Psoas muscle (tissue), 8 donors: ENCODE results near the gene NYNRIN. TPM values are rescaled to one million over a fixed set of nuclear protein-coding genes. Genes with fewer than 3 reads are reported as not detected.

Experiments
- ATAC-seq, 4 donors: fragments of 200-7000 bp; cut with Tn5 transposase; one replicate each; pipeline ENCODE4 v1.9.1; 2020; ENCODE audit warnings: moderate library complexity in 3 of 4, mild to moderate bottlenecking in 2 of 4
- DNase-seq, 2 donors: peaks; one replicate each; pipeline ENCODE4 v3.0.0-alpha.2; 2020
- H3K27ac ChIP-seq: fragments of 200-600 bp; one replicate; pipeline ENCODE4 v1.8.0; 2022
- H3K27me3 ChIP-seq, 3 donors: fragments of 200-600 bp in 1 of 3; one replicate each; pipeline versions ENCODE4 v1.6.1 to v1.8.0; 2013 to 2022; ENCODE audit warnings: low read length in 2 of 3, mild to moderate bottlenecking in 2 of 3, moderate library complexity in 1 of 3; ENCODE audit not compliant: insufficient read depth in 3 of 3
- H3K36me3 ChIP-seq, 2 donors: fragments of 200-600 bp in 1 of 2; one replicate each; pipeline versions ENCODE4 v1.6.1 to v1.8.0; 2013 to 2022; ENCODE audit warnings: low read depth in 1 of 2, mild to moderate bottlenecking in 1 of 2, moderate library complexity in 1 of 2; ENCODE audit not compliant: insufficient read depth in 1 of 2
- H3K4me1 ChIP-seq: fragments of 200-600 bp; one replicate; pipeline ENCODE4 v1.8.0; 2022
- H3K4me3 ChIP-seq: fragments of 200-600 bp; one replicate; pipeline ENCODE4 v1.8.0; 2022; ENCODE audit warnings: mild to moderate bottlenecking
- H3K9me3 ChIP-seq: fragments of 200-600 bp; one replicate; pipeline ENCODE4 v1.8.0; 2022
- WGBS, 3 donors: extraction: QIAGEN DNeasy Blood & Tissue Kit; methylation state at CpG; one replicate each; pipeline versions ENCODE4 v1.1.6 to v1.1.7; 2013; 5-methylcytosine and 5-hydroxymethylcytosine counted together
- intact Hi-C, 2 donors: fragments of 100-400 bp; cut with DNase I; formaldehyde crosslinking; loops; one replicate each; pipeline versions ENCODE4 v1.11.0 to v1.14.2; 2022
- polyA plus RNA-seq, 3 donors: library from polyadenylated mRNA; stranded (reverse); fragments of 200-250 nt; gene quantifications; one replicate each; pipeline ENCODE4 v1.2.3, GENCODE V29; 2013
- total RNA-seq, 4 donors: library from RNA; stranded (reverse); fragmentation: NEBNext Ultra II Directional in 2 of 4; extraction: Animal tissue kit (Norgen Biotek cat#: 25700) in 2 of 4; gene quantifications; one replicate each; pipeline versions ENCODE4 v1.2.1 to v1.2.4, GENCODE V29; 2021 to 2023
- TF ChIP-seq, protein P1 (sequence below): fragments of 200-600 bp; IDR thresholded peaks from one replicate; pipeline ENCODE4 v1.8.0; 2022; ENCODE audit warnings: antibody characterized with exemption
- donor health status: healthy with polysubstance abuse.
- donor health status: DM: no; HTN: no; CAD: no; lungs with moderate emphysema.
- donor health status: Bipolar disorder and iron deficiency.
- donor health status: healthy.
- donor health status: DM: yes; HTN: yes; CAD: no.
- donor health status: DM: no; HTN: no; CAD: no.
- donor health status: DM: no; HTN: no; CAD: no.
- donor health status: DM: yes; HTN: yes; CAD: no.

Gene NYNRIN
- total and polyA plus RNA-seq, 7 donors = 1.1 to 8.0 (median 2.1) TPM

DNA sequence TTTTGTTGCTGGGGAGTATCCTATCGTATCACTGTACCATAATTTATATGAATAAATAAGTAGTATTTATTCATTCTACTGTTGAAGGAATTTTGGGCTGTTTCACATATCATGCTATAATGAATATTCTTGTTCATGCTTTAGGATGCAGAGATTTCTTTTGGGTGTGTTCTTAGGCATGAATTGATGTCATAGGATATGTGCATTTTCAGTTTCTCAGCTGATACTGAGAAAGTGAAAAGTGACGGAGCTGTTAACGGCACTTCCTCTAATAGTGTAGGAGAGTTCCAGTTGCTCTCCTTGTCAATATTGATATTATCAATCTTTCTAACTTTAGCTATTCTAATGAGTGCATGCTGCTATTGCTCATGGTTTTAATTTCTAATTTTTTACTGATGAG is 67.0 kb downstream of the NYNRIN start:
- intact Hi-C loops = no loop called here
- ATAC-seq (no peak), DNase-seq (no peak)
- WGBS, 3 donors = 80 to 90% (median 89%) methylated on average over 3 of the region's 3 CpGs
- no peaks in the 10 kb centered on the region for H3K27me3 ChIP-seq
- no peak overlapping the region for H3K4me3 ChIP-seq
- H3K27ac ChIP-seq = no peak overlapping the region
- H3K9me3 ChIP-seq = no peaks in the 10 kb centered on the region
- no peaks in the 10 kb centered on the region for H3K36me3 ChIP-seq
- no peaks in the 10 kb centered on the region for H3K4me1 ChIP-seq
- TF ChIP-seq, protein P1, sequence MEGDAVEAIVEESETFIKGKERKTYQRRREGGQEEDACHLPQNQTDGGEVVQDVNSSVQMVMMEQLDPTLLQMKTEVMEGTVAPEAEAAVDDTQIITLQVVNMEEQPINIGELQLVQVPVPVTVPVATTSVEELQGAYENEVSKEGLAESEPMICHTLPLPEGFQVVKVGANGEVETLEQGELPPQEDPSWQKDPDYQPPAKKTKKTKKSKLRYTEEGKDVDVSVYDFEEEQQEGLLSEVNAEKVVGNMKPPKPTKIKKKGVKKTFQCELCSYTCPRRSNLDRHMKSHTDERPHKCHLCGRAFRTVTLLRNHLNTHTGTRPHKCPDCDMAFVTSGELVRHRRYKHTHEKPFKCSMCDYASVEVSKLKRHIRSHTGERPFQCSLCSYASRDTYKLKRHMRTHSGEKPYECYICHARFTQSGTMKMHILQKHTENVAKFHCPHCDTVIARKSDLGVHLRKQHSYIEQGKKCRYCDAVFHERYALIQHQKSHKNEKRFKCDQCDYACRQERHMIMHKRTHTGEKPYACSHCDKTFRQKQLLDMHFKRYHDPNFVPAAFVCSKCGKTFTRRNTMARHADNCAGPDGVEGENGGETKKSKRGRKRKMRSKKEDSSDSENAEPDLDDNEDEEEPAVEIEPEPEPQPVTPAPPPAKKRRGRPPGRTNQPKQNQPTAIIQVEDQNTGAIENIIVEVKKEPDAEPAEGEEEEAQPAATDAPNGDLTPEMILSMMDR = no peak

Other genes starting within 250 kb of the NYNRIN start
- 10 to 100 TPM; 10.4 to 21.6 (median 15.1) TPM for gene IRF9, start 237.7 kb upstream of the NYNRIN start, total RNA-seq
- 10 to 100 TPM in 2 of 3 donors, 1 to 10 TPM in 1; 7.9 to 14.2 (median 11.8) TPM for gene IRF9, start 237.7 kb upstream of the NYNRIN start, polyA plus RNA-seq
- 1 to 10 TPM; 1.0 to 1.6 (median 1.3) TPM for gene REC8, start 226.9 kb upstream of the NYNRIN start, total RNA-seq
- 1 to 10 TPM in 1 of 3 donors, under 1 TPM in 2; 0.13 to 1.2 (median 0.86) TPM for gene REC8, start 226.9 kb upstream of the NYNRIN start, polyA plus RNA-seq
- gene IPO4, start 210.2 kb upstream of the NYNRIN start, total RNA-seq = 10 to 100 TPM; 35.7 to 75.9 (median 51.1) TPM
- 10 to 100 TPM; 28.8 to 99.7 (median 62.4) TPM for gene IPO4, start 210.2 kb upstream of the NYNRIN start, polyA plus RNA-seq
- gene TM9SF1, start 203.6 kb upstream of the NYNRIN start, total RNA-seq = 10 to 100 TPM; 21.0 to 22.7 (median 21.8) TPM
- 10 to 100 TPM; 21.7 to 43.4 (median 31.7) TPM for gene TM9SF1, start 203.6 kb upstream of the NYNRIN start, polyA plus RNA-seq
- not detected for gene TSSK4, start 193.3 kb upstream of the NYNRIN start, total RNA-seq
- under 1 TPM in 2 of 3 donors, not detected in 1; 0.05 to 0.06 TPM for gene TSSK4, start 193.3 kb upstream of the NYNRIN start, polyA plus RNA-seq
- gene CHMP4A, start 185.5 kb upstream of the NYNRIN start, total RNA-seq = 10 to 100 TPM; 12.3 to 18.2 (median 15.7) TPM
- 10 to 100 TPM; 29.6 to 42.1 (median 29.9) TPM for gene CHMP4A, start 185.5 kb upstream of the NYNRIN start, polyA plus RNA-seq
- gene MDP1, start 182.9 kb upstream of the NYNRIN start, total RNA-seq = 10 to 100 TPM in 3 of 4 donors, 1 to 10 TPM in 1; 9.4 to 16.3 (median 12.1) TPM
- gene MDP1, start 182.9 kb upstream of the NYNRIN start, polyA plus RNA-seq = 10 to 100 TPM in 2 of 3 donors, 1 to 10 TPM in 1; 6.2 to 19.7 (median 13.0) TPM
- 100 to 1,000 TPM; 135 to 206 (median 159) TPM for gene NEDD8, start 166.6 kb upstream of the NYNRIN start, total RNA-seq
- gene NEDD8, start 166.6 kb upstream of the NYNRIN start, polyA plus RNA-seq = 100 to 1,000 TPM; 214 to 315 (median 297) TPM
- 10 to 100 TPM; 19.7 to 33.1 (median 27.9) TPM for gene GMPR2, start 166.1 kb upstream of the NYNRIN start, total RNA-seq
- gene GMPR2, start 166.1 kb upstream of the NYNRIN start, polyA plus RNA-seq = 10 to 100 TPM; 17.7 to 24.0 (median 21.7) TPM
- 10 to 100 TPM; 36.6 to 69.6 (median 65.2) TPM for gene TINF2, start 156.4 kb upstream of the NYNRIN start, total RNA-seq
- gene TINF2, start 156.4 kb upstream of the NYNRIN start, polyA plus RNA-seq = 100 to 1,000 TPM in 1 of 3 donors, 10 to 100 TPM in 2; 37.8 to 103 (median 48.3) TPM
- gene TGM1, start 135.8 kb upstream of the NYNRIN start, total RNA-seq = under 1 TPM in 3 of 4 donors, not detected in 1; 0.25 to 0.50 (median 0.32) TPM
- 1 to 10 TPM in 1 of 3 donors, under 1 TPM in 2; 0.17 to 1.3 (median 0.86) TPM for gene TGM1, start 135.8 kb upstream of the NYNRIN start, polyA plus RNA-seq
- 10 to 100 TPM; 16.9 to 17.8 (median 17.3) TPM for gene RABGGTA, start 127.4 kb upstream of the NYNRIN start, total RNA-seq
- 10 to 100 TPM; 15.1 to 36.2 (median 18.9) TPM for gene RABGGTA, start 127.4 kb upstream of the NYNRIN start, polyA plus RNA-seq
- 1 to 10 TPM; 1.9 to 3.4 (median 2.7) TPM for gene DHRS1, start 99.2 kb upstream of the NYNRIN start, total RNA-seq
- gene DHRS1, start 99.2 kb upstream of the NYNRIN start, polyA plus RNA-seq = 1 to 10 TPM; 1.5 to 6.4 (median 3.4) TPM
- gene NOP9, start 99.2 kb upstream of the NYNRIN start, total RNA-seq = 10 to 100 TPM; 36.7 to 38.8 (median 37.7) TPM
- 10 to 100 TPM; 11.4 to 29.8 (median 16.1) TPM for gene NOP9, start 99.2 kb upstream of the NYNRIN start, polyA plus RNA-seq
- 1 to 10 TPM in 3 of 4 donors, under 1 TPM in 1; 0.95 to 2.5 (median 1.8) TPM for gene CIDEB, start 91.0 kb upstream of the NYNRIN start, total RNA-seq
- gene CIDEB, start 91.0 kb upstream of the NYNRIN start, polyA plus RNA-seq = 1 to 10 TPM; 1.2 to 2.1 (median 1.3) TPM
- gene LTB4R2, start 88.9 kb upstream of the NYNRIN start, total RNA-seq = 1 to 10 TPM in 3 of 4 donors, under 1 TPM in 1; 0.96 to 2.3 (median 1.7) TPM
- gene LTB4R2, start 88.9 kb upstream of the NYNRIN start, polyA plus RNA-seq = under 1 TPM; 0.08 to 0.57 (median 0.32) TPM
- gene LTB4R, start 87.5 kb upstream of the NYNRIN start, total RNA-seq = 1 to 10 TPM; 1.1 to 2.1 (median 2.0) TPM
- 1 to 10 TPM in 1 of 3 donors, under 1 TPM in 2; 0.35 to 2.0 (median 0.65) TPM for gene LTB4R, start 87.5 kb upstream of the NYNRIN start, polyA plus RNA-seq
- gene ADCY4, start 63.9 kb upstream of the NYNRIN start, total RNA-seq = 10 to 100 TPM in 3 of 4 donors, 1 to 10 TPM in 1; 8.6 to 13.9 (median 11.2) TPM
- gene ADCY4, start 63.9 kb upstream of the NYNRIN start, polyA plus RNA-seq = 10 to 100 TPM in 1 of 3 donors, 1 to 10 TPM in 2; 7.0 to 10.8 (median 7.7) TPM
- 1 to 10 TPM; 1.1 to 1.9 (median 1.4) TPM for gene RIPK3, start 59.0 kb upstream of the NYNRIN start, total RNA-seq
- gene RIPK3, start 59.0 kb upstream of the NYNRIN start, polyA plus RNA-seq = 1 to 10 TPM in 1 of 3 donors, under 1 TPM in 2; 0.94 to 1.7 (median 0.97) TPM
- gene NFATC4, start 30.8 kb upstream of the NYNRIN start, total RNA-seq = 10 to 100 TPM in 2 of 4 donors, 1 to 10 TPM in 2; 2.7 to 12.0 (median 7.8) TPM
- gene NFATC4, start 30.8 kb upstream of the NYNRIN start, polyA plus RNA-seq = 1 to 10 TPM; 5.5 to 7.9 (median 7.3) TPM
- 1 to 10 TPM in 1 of 4 donors, under 1 TPM in 3; 0.66 to 1.5 (median 0.76) TPM for gene CBLN3, start 30.7 kb downstream of the NYNRIN start, total RNA-seq
- under 1 TPM; 0.38 to 0.78 (median 0.70) TPM for gene CBLN3, start 30.7 kb downstream of the NYNRIN start, polyA plus RNA-seq
- 10 to 100 TPM; 25.8 to 44.2 (median 41.3) TPM for gene KHNYN, start 31.0 kb downstream of the NYNRIN start, total RNA-seq
- 10 to 100 TPM; 15.3 to 74.9 (median 35.9) TPM for gene KHNYN, start 31.0 kb downstream of the NYNRIN start, polyA plus RNA-seq
- gene SDR39U1, start 43.8 kb downstream of the NYNRIN start, total RNA-seq = 10 to 100 TPM; 55.7 to 75.2 (median 63.8) TPM
- 100 to 1,000 TPM in 1 of 3 donors, 10 to 100 TPM in 2; 62.9 to 110 (median 63.6) TPM for gene SDR39U1, start 43.8 kb downstream of the NYNRIN start, polyA plus RNA-seq
- under 1 TPM in 2 of 4 donors, not detected in 2; 0.38 to 0.92 TPM for gene CMA1, start 109.3 kb downstream of the NYNRIN start, total RNA-seq
- gene CMA1, start 109.3 kb downstream of the NYNRIN start, polyA plus RNA-seq = under 1 TPM in 2 of 3 donors, not detected in 1; 0.04 to 0.34 TPM
- gene CTSG, start 177.2 kb downstream of the NYNRIN start, total RNA-seq = 1 to 10 TPM in 2 of 4 donors, under 1 TPM in 2; 0.52 to 2.4 (median 1.6) TPM
- 1 to 10 TPM in 1 of 3 donors, under 1 TPM in 2; 0.13 to 1.1 (median 0.25) TPM for gene CTSG, start 177.2 kb downstream of the NYNRIN start, polyA plus RNA-seq
- gene GZMH, start 210.7 kb downstream of the NYNRIN start, total RNA-seq = under 1 TPM in 1 of 4 donors, not detected in 3; 0.76 TPM
- gene GZMH, start 210.7 kb downstream of the NYNRIN start, polyA plus RNA-seq = under 1 TPM; 0.08 to 0.42 (median 0.14) TPM
- gene GZMB, start 235.2 kb downstream of the NYNRIN start, total RNA-seq = 1 to 10 TPM in 1 of 4 donors, under 1 TPM in 2, not detected in 1; 0.29 to 1.0 (median 0.83) TPM
- under 1 TPM; 0.22 to 0.59 (median 0.32) TPM for gene GZMB, start 235.2 kb downstream of the NYNRIN start, polyA plus RNA-seq